Hematopoietic multipotent progenitor cell treated with erythropoietin and hydrocortisone succinate and interleukin-3 and kit ligand, for 17 days (in vitro differentiated cells): ENCODE measurements around the gene TRMT2A.

Experiments
- DNase-seq: peaks from one replicate; pipeline ENCODE4 v3.0.0-alpha.2; 2015; ENCODE audit warnings: low spot score

Gene TRMT2A

DNA sequence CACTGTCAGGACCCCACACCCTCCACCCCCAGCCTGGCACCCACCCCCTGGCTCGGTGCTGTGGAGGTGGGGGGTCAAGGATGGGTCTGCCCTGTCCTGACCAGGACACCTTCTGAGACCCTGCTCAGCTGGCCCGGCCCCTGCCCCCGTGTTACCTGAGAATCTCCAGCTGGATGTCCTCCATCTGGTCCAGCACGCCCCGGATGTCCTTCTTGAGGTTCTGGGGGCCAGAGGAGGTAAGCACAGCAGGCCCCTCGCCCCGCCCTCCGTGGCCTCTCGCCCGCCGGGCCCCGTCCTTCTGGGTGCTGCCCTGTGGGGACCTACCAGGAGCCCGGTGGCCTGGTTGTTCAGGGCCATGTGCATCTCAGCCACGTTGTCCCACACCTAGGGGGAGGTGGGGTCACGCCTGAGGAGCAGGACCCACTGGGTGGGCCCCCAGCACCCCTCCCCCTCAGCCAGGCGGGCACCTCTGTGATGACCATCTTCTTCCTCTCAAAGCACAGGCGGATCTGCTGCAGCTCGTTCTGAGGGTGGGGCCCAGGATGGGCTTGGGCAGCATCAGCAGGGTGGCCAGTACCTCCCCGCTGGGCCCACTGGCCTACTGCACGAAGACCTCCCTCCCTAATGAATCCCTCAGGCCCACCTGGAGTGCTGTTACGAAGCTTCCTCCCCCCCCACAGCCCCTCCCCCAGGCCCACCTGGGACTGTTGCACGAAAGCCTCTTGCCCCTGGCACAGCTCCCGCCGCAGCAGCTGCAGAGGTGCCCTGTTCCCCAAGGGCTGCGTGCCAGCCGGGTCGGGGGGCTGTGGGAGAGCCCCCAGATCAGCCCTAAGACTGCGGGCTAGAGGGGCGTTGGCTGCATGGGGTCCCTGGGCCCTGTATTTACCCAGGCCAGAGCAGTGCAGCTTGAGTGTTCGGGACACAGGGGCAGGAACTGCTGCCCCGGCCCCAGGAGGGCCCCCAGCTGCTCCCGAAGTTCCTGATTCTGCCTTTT is 32.5 kb upstream of the TRMT2A start:
- DNase-seq = no peak

GRCh38 chr22:20148414-20148813 is 31.4 kb upstream of the TRMT2A start:
- no peak for DNase-seq

- no peak for DNase-seq
Observed at GRCh38 chr22:20147237-20147988, 30.4 kb upstream of the TRMT2A start.

DNA sequence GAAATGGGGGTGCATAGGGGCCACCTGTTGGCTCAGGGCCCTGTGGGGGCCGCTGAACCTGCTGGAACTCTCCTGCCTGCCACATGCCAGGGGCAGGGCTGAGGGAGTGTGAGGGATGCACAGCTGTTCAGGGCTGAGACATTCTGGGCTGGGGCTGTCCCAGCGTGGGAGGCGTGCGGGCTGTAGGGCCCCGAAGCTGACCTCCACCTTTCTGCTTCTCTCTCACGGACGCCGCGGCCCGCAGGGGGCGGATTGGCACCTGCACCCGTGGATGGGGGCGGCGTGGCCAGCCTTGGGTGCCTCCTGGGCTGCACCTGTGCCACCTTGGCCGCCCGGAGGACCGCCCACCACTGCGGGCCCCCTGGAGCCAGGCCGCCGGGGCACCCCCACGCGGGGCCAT is 29.8 kb upstream of the TRMT2A start:
- DNase-seq = no peak

DNA sequence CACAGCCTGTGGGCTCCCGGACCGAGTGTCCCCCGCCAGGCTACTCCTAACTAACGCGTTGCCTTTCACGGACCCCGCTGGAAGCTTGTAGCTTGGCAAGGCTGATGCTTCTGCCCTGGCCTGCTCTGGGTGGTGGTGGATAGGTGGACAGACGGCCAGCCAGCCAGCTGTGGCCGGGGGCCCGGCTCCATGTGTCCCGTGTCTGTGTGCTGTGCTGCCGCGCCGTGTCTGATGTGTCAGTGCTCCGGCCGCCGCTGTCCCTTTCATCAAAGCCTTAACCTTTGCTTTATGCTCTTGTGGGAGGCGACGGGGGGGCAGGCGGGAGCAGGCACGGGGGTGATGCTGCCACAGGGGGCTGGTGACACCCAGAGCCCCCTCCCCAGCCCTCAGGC is 28.8 kb upstream of the TRMT2A start:
- DNase-seq = no peak

- DNase-seq = no peak
Observed at GRCh38 chr22:20145206-20145831, 28.3 kb upstream of the TRMT2A start.

DNA sequence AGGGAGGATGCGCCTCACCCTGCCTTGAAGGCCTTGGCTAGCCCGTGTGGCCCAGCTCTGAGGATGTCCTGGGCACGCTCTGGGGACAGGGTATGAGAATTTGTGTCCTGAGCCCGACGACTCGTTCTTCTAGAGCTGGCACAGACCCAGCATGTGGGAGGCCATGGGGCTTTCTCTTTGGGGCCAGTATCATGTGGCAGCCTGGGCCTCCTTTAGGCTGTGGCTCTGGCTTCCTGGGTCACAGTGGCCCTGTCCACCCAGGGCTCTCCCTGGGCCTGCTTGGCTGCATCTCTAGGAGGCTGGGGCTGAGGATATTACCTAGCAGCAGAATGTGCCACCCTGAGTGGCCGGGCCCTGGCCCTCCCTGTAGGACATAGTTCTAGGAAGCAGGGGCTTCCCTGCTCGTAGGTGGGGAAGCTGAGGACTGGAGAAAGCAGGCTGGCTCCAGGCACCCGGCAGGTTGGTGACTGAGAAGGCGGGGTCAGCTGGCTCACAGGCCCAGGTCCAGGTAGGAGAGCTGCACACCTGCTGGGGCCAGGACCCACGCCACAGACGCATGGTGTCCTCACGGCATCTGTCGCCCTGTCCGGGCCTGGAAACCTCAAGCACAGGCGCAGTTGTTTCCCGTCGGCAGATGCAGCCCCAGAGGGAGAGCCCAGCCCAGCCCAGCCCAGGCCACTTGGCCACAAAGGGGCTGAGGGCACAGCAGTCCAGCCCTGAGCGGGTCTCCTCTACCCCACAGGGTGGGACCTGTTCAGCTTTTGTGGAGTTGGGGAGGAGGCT is 27.0 kb upstream of the TRMT2A start:
- DNase-seq = no peak

DNA sequence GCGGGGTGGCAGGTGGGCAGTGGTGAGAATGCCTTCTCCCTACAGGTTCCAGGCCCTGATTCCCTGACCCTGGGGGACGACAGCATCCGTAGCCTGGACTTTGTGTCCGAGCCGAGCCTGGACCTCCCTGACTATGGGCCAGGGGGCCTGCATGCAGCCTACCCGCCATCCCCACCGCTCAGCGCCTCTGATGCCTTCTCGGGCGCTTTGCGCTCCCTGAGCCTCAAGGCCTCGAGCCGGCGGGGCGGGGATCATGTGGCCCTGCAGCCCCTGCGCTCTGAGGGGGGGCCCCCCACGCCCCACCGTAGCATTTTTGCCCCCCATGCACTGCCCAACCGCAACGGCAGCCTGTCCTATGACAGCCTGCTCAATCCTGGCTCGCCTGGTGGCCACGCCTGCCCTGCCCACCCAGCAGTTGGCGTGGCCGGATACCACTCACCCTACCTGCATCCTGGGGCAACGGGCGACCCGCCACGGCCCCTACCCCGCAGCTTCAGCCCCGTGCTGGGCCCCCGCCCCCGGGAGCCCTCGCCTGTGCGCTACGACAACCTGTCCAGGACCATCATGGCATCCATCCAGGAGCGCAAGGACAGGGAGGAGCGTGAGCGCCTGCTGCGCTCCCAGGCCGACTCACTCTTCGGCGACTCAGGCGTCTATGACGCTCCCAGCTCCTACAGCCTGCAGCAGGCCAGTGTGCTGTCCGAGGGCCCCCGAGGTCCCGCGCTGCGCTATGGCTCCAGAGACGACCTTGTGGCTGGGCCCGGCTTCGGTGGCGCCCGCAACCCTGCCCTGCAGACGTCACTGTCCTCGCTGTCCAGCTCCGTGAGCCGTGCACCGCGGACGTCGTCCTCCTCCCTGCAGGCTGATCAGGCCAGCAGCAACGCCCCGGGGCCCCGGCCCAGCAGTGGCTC is 25.9 kb upstream of the TRMT2A start:
- no peak for DNase-seq

- no peak for DNase-seq
Observed at GRCh38 chr22:20141186-20142077, 24.4 kb upstream of the TRMT2A start.

DNA sequence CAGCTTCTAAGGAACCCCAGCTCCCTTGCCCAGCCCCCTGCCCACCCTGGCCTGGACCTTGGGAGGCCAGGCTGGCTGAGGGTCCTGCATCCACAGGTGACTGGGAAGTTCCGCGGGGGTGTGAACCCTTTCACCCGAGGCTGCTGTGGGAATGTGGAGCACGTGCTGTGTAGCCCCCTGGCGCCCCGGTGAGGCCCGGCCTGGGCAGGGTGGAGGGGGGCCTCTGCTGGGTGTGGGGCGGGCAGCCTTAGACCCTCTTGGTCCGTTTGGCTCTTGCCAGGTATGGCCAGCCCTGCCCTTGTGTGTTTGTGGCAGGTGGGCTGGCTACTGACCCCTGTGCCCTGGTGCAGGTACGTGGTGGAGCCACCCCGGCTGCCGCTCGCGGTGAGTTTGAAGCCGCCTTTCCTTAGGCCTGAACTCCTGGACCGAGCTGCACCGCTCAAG is 23.5 kb upstream of the TRMT2A start:
- DNase-seq = no peak

GRCh38 chr22:20140107-20140445 is 23.1 kb upstream of the TRMT2A start:
- DNase-seq = no peak

DNA sequence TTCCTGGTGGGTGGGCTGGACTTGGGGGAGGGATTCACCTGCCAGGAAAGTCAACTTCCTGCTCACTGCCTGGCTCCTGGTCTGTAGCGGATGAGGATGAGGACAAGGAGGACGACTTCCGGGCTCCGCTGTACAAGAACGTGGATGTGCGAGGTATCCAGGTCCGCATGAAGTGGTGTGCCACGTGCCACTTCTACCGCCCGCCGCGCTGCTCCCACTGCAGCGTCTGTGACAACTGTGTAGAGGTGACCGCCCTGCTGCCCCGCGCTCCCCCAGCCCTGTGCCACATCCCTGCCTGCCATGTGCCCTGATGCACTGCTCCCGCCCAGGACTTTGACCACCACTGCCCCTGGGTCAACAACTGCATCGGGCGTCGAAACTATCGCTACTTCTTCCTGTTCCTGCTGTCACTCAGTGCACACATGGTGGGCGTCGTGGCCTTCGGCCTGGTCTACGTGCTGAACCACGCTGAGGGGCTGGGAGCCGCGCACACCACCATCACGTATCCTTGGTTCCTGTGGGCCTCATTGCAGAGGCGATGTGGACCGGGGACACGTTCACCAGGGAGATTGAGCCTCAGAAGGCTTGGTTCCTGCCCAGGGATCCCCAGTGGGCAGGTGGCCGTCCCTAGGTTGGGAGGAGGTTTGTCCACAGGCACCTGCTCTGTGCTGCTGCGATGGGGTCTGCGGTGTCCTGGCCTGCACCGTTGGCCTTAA is 22.5 kb upstream of the TRMT2A start:
- DNase-seq = no peak

DNA sequence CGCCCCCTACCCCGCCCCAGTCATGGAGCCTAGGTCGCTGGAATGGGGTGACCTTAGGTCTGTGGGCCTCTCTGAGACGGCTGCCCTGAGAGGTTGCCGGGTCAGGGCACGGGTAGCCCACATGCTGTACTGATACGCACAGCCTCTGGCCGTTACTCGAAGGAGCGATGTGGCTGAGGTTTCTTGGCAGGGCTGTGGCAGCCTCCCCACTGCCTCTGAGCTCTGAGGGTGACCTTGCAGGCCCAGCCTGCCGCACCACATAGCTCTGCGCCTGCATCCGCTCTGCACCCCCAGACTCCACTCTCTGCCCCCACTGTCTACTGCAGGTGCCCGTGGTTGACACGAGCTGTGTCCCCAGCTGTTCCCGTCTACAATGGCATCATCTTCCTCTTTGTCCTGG is 21.8 kb upstream of the TRMT2A start:
- DNase-seq = no peak

DNA sequence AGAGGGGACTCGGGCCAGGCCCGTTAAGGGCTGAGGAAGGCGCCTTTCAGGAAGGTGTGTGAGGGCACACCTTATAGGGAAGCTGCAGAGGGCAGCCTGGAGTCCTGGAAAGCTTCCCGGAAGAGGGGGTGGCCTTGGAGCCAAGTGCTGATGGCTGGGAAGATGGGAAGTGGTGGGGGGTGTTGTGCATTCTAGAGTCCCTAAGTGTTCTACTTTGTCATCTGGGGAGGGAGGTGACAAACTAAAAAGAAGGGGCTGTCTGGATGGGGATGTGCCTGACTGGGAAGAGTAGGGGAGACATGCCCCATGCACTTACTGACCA is 21.4 kb upstream of the TRMT2A start:
- no peak for DNase-seq

- DNase-seq = no peak
Observed at GRCh38 chr22:20137671-20138416, 20.8 kb upstream of the TRMT2A start.

GRCh38 chr22:20137113-20137512 is 20.1 kb upstream of the TRMT2A start:
- no peak for DNase-seq

GRCh38 chr22:20136603-20136873 is 19.5 kb upstream of the TRMT2A start:
- DNase-seq = no peak

- DNase-seq = no peak
Observed at GRCh38 chr22:20135806-20136602, 19.0 kb upstream of the TRMT2A start.
